Embryonic facial prominence (tissue), 1 donor: Measurements from ENCODE around the gene CENPH.
"Not testable (repeated sequence)": the region's sequence is repeated elsewhere in the genome, so short reads cannot be mapped to it uniquely, and the experiment has no call there.

Experiments
- DNase-seq: peaks from one replicate; pipeline ENCODE4 v3.0.0-alpha.2; 2016; ENCODE audit errors: extremely low spot score

Gene CENPH, protein sequence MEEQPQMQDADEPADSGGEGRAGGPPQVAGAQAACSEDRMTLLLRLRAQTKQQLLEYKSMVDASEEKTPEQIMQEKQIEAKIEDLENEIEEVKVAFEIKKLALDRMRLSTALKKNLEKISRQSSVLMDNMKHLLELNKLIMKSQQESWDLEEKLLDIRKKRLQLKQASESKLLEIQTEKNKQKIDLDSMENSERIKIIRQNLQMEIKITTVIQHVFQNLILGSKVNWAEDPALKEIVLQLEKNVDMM

DNA sequence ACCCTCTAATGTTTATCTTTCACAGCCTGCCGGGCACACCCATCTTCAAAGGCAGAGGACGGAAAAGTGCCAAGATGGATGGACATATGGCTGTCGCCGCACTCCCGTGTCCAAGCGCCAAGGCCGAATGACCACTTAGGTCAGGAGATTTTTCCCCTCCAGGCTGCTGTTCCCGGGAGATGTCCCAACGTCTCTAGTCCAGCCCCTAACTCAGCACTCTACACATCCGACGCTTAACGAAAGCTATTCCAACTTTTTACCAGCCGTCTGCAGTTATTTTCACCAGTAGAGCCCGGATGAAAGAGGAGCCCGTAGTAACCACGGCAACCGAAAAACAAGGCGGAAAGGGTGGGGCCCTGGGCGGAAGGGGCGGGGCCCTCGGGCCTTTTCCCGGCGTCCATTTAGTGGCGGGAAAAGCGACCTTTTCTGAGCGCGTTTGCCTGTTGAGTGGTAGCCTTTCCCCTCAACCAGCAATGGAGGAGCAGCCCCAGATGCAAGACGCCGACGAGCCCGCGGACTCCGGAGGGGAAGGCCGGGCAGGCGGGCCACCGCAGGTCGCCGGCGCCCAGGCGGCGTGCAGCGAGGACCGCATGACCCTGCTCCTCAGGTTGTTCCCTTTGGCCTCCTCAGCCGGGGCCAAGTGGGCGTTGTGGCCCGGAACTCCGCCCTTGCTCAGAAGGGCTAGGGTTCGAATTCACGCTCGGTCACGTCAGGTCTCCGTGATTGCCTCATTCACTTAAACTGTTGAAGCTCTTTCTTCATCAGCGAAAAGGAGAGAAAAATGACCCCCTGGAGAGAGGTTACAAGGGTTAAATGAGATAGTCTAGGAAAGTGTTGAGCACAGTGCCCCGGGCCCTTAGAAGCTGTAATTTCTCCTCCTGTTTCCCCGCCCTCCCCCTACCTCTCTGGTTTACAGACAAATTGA is at the start of gene CENPH:
TSS of gene CENPH (plus strand) at position 422 of the 925 bp plus-strand sequence. CDS start at position 474, 52 bp downstream.
- DNase-seq = peak; percentile 90

DNA sequence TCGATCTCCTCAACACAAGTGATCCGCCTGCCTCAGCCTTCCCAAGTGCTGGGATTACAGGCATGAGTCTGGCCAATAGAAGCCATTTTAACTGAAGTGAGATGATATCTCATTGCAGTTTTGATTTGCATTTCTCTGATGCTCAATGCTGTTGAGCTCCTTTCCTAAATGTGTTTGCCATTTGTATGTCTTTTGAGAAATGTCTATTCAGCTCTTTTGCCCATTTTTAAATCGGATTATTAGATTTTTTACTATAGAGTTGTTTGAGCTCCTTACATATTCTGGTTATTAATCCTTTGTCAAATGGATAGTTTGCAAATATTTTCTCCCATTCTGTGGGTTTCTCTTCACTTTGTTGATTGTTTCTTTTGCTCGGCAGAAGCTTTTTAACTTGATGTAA is 49.1 kb upstream of the CENPH start:
- not testable (repeated sequence) for DNase-seq

DNA sequence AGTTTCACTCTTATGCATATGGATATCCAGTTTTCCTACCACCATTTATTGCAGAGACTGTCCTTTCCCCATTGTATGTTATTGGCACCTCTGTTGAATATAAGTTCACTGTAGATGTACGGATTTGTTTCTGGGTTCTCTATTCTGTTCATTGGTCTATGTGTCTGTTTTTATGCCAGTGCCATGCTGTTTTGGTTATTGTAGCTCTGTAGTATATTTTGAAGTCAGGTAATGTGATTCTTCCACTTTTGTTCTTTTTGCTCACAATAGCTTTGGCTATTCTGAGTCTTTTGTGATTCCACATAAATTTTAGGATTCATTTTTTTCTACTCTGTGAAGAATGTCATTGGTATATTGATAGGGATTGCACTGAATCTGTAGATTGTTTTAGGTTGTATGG is 48.6 kb upstream of the CENPH start:
- no peak for DNase-seq

DNA sequence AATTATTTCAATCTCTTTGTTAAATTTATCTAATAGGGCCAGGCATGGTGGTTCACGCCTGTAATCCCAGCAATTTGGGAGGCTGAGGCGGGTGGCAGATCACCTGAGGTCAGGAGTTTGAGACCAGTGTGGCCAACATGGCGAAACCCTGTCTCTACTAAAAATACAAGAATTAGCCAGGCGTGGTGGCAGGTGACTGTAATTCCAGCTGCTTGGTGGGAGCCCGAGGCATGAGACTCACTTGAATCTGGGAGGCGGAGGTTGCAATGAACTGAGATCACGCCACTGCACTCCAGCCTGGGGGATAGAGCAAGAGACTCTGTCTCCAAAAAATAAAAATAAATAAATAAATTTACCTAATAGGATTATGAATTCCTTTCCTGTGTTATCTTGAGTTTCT is 40.8 kb upstream of the CENPH start:
- not testable (repeated sequence) for DNase-seq

DNA sequence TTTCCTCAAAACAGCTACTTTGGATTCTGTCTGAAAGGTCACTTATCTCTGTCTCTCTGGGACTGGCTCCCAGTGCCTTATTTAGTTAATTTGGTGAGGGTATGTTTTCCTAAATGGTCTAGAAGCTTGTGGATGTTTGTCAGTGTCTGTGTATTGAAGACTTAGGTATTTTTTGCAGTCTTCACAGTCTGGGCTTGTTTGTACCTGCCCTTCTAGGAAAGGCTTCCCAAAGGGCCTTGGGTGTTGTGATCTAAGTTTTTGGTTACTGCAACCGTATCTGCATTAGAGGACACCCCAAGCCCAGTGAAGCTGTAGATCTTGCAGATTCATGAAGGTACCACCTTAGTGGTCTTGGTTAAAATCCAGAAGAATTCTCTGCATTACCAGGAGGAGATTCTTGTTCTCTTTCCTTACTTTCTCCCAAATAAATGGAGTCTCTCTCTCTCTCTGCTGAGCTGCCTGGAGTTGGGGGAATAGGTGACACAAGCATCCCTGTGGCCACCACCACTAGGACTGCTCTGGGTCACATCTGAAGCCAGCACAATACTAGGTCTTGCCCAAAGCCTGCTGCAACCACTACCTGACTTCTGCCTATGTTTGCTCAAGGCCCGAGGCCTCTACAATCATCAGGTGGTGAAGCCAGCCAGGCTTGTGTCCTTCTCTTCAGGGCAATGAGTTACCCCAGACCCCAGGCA is 40.3 kb upstream of the CENPH start:
- DNase-seq = no peak

DNA sequence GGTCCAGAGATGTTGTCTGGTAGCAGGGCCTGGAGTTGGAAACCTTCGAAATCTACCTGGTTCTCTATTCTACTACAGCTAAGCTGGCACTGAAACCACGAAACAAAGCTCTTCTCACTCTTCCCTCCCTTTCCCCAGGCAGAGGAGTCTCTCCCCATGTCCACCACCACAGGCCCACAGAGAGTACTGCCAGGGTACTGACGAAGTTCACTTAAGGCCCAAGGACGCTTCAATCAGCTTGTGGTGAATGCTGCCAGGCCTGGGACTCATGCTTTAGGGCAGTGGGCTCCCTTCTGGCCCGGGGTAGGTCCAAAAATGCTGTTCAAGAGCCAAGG is 39.7 kb upstream of the CENPH start:
- no peak for DNase-seq

DNA sequence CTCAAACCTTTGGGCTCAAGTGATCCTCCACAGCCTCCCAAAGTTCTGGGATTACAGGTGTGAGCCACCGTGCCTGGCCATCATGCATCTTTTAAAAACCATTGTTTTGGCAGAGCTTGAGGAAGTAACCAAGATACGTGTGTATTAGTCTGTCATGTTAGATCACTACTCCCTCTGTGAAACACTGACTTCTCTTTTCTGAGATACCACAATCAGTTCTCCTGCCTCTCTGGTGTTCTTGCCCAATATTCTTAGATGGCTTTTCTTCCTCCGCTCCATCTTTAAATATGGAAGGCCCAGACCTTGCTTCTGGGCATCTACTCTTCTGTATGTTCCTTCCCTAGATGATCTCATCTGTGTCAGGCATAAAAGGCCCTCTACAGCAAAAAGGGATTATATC is 36.7 kb upstream of the CENPH start:
- no peak for DNase-seq

DNA sequence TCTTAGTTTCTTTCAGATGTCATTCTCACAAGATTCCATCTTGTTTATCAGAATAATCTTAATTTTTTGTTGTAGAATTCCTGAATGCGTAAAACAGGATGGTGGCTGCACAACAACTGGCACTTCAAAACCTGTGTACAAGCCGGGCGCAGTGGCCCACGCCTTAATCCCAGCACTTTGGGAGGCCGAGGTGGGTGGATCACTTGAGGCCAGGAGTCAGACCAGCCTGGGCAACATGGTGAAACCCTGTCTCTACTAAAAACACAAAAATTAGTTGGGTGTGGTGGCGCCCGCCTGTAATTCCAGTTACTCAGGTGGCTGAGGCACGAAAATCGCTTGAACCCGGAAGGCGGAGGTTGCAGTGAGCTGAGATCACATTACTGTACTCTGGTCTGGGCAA is 32.9 kb upstream of the CENPH start:
- DNase-seq = no peak

DNA sequence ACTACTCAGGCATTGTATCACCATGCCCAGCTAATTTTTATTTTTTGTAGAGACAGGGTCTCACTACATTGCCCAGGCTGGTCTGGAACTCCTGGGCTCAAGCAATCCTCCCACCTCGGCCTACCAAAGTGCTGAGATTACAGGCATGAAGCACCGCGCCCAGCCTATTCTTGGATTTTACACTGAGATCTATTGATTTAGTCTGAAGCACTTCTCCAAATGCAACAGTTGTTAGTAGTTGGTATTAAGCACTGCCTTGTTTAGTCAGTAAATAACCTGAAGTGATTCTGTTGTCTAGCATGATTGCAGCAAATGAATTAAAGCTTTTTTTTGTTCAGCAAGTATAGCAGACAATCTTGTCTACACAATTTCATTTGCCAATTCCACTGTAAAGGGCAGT is 31.3 kb upstream of the CENPH start:
- DNase-seq = no peak

DNA sequence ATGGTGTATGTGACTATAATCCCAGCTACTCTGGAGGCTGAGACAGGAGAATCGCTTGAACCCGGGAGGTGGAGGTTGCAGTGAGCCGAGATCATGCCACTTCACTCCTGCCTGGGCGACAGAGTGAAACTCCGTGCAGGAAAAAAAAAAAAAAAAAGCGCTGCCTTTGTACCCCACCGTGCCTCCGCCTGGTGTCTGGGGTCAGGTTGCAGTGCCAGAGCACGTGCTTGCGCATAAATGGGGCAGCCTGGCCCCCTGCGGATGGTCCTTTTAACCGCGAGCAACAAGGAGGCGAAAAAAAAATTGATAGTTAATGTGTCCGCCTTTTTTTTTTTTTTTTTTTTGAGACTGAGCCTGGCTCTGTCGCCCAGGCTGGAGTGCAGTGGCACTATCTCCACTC is 28.7 kb upstream of the CENPH start:
- no peak for DNase-seq

DNA sequence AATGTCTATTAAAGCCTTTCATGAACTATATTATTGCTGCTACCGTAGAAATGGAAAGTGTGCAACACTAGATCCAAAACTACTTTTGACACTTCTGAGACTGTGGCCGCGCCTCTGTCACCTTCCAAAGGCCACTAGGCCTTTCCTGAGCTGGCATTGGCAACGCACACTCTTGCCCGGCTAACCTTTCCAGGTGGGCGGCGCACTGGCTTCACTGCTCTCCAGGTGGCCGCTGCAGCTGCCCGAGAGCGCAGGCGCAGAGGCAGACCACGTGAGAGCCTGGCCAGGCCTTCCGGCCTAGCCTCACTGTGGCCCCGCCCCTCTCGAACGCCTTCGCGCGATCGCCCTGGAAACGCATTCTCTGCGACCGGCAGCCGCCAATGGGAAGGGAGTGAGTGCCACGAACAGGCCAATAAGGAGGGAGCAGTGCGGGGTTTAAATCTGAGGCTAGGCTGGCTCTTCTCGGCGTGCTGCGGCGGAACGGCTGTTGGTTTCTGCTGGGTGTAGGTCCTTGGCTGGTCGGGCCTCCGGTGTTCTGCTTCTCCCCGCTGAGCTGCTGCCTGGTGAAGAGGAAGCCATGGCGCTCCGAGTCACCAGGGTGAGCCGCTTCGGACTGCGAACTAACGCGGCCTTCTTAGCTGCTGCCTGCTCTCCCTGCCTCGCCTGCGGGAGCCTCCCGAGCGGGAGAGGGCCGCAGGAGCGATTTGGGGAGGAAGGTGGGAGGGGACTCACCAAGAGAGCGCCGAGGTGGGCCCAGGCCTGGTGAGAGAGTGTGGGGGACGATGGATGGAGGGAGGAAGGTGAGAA is 22.5 kb upstream of the CENPH start, which contains the start of gene CCNB1:
TSS of gene CCNB1 (plus strand) at position 465 of the 807 bp plus-strand sequence. CDS start at position 578, 113 bp downstream.
- peak; percentile 94 for DNase-seq

DNA sequence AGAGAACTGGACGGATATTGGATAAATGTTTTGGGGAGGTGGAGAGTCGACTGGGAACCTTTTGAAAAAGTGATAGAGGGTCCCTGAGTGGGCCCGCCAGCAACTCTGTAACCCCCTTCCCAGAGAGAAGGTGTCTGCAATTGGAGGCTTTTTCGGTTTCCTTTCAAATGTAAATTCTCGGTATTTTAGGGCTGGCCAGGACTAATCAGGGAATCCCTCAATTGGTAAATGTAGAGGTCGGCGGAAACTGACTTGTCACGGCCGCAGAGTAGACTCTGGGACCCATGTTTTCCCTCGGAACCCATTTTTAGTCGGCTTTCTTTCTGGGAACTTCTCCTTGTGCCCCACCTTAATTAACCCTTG is 21.9 kb upstream of the CENPH start:
- no peak for DNase-seq

DNA sequence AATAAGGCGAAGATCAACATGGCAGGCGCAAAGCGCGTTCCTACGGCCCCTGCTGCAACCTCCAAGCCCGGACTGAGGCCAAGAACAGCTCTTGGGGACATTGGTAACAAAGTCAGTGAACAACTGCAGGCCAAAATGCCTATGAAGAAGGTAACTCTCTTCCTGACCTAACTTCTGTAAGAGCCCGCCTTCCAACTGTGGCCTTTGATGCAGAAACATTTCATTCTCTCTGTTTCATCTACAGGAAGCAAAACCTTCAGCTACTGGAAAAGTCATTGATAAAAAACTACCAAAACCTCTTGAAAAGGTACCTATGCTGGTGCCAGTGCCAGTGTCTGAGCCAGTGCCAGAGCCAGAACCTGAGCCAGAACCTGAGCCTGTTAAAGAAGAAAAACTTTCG is 21.5 kb upstream of the CENPH start:
- no peak for DNase-seq

DNA sequence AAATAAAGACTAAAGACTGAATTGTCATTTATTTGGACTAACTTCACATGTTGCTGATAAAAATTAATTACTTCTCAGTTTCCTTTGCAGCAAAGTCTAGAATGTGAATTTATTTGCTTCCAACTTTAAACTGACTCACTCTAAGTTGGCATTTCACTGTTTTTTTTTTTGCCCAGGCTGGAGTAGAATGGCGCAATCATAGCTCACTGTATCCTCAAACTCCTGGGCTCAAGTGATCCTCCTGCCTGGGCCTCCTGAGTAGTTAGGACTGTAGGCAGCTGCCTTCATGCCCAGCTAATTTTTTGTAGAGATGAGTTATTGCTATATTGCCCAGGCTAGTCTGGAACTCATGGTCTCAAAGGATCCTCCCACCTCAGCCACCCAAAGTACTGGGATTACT is 18.9 kb upstream of the CENPH start:
- no peak for DNase-seq

DNA sequence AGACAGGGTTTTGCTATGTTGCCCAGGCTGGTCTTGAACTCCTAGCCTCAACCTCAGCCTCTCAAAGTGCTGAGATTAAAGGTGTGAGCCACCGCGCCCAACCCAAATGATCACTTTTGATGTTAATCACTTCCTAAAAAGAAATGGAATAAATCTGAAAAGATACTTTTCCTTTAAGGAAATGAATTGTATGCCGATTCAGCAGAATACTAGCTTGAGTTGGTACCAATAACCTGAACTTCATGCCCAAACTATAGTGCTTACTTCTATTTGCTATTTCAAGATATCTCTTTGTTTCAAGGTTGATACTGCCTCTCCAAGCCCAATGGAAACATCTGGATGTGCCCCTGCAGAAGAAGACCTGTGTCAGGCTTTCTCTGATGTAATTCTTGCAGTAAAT is 18.4 kb upstream of the CENPH start:
- DNase-seq = no peak

DNA sequence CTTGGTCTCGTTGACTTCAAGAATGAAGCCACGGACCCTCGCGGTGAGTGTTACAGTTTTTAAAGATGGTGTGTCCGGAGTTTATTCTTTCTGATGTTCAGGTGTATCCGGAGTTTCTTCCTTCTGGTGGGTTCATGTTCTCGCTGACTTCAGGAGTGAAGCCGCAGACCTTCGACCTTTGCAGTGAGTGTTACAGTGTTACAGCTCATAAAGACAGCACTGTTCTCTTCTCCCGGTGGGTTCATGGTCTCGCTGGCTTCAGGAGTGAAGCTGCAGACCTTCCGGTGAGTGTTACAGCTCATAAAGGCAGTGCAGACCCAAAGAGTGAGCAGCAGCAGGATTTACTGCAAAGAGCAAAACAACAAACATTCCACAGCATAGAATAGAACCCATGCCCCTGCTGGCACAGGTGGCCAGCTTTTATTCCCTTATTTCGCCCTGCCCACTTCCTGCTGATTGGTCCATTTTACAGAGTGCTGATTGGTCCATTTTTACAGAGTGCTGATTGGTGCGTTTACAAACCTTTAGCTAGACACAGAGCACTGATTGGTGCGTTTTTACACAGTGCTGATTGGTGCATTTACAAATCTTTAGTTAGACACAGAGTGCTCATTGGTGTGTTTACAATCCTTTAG is 7.6 kb upstream of the CENPH start:
- DNase-seq = not testable (repeated sequence)

DNA sequence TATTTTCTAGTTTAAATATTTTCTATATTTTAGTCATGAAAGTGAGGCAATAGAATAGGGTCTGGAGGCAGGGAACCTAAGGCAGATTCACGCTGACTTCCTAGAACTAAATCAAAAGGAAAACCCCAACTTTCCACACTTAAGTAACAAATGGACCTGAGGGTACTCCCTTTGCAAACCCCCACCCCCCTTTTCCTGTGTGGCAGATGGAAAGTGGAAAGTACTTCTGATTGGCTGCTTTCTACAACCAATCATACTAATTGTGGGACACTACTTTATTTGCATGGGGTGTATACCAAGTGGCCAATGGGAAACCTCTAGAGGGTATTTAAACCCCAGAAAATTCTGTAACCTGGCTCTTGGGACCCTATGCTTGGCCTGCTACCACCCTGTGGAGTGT is 4.8 kb upstream of the CENPH start:
- no peak for DNase-seq

DNA sequence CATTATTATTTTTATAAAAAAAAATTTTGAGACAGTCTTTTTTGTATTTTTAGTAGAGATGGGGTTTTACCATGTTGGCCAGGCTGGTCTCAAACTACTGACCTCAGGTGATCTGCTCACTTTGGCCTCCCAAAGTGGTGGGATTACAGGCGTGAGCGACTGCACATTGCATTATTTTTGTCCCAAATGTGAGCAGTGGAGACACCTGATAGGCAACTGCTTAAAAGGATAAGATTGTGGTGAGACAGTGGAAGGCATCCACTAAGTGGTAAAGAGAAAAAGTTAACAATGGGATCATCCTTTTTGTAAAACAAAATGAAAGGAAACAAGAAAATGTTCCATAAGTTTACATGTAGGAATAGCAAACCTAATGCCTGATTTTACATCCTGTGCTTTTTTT is 2.0 kb upstream of the CENPH start:
- DNase-seq = no peak

DNA sequence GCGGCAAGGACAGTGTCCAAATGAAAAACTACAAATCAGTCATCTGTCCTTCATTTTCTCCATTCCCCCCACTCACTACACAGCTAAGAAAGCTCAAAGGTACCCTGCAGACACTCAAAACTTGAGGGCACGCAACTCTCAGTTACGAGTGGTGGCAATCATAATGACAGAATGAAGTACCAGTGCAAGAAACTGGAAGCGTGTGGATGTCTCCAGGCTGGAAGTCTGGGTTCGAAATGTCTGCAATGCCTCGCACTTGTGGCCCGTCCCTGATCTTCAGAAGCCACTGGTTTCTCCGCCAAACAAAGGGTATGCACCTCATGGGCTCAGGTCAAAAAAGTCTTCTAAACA is 597 bp upstream of the CENPH start:
- no peak for DNase-seq

DNA sequence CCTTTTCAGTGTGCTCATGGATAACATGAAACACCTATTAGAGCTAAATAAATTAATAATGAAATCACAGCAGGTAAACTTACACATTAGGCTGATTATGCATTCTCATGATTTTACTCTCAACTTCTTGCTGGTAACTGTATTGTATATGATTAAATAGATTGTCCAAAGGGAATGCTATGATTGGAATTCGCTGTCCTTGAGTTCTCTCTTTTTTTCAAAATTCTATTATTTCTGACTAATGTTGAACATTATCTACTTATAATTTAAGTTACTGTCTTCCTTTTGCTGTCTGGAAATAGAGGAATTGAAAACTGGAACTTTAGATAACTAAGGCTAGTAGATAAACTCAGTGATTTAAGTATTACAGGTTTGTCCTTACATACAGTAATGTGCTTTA is 13.1 kb downstream of the CENPH start:
- no peak for DNase-seq

DNA sequence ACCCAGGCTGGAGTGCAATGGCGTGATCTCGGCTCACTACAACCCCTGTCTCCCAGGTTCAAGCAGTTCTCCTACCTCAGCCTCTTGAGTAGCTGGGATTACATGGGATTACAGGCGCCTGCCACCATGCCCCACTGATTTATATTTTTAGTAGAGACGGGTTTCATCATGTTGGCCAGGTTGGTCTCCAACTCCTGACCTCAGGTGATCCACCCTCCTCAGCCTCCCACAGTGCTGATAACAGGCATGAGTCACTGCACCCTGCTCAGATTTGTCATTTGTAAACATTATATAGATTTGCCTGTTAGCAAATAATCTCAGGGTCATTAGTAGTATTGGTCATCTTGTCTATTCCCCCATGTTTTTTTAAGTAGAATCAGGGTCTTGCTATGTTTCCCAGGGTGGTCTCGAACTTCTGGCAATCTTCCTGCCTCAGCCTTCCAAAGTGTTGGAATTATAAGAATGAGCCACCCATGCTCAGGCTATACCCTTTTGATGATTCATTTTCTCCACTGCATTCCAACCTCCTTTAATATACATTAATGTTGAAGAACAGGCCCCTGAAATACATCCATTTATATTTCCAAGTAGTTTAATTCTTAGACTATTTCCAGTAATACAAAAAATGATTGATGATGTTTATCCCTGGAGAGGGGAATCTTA is 17.3 kb downstream of the CENPH start:
- no peak for DNase-seq
